Naive thymus-derived CD8-positive, alpha-beta T cell (primary cell): ENCODE measurements around the gene RSAD2. TPM values are rescaled to one million over a fixed set of nuclear protein-coding genes. Genes with fewer than 3 reads are reported as not detected.
"Not testable (repeated sequence)": the region's sequence is repeated elsewhere in the genome, so short reads cannot be mapped to it uniquely, and the experiment has no call there.

Source experiments
- ATAC-seq, 2 donors: fragments of 150-1000 bp; cut with Tn5 transposase in 1 of 2; sonication (Bioruptor Pico), chemical (Tn5 transposase) in 1 of 2; 1 replicate in 1 of 2; 2 replicates in 1 of 2; pipeline ENCODE4 v1.10.0; 2021; ENCODE audit warnings: mild to moderate bottlenecking in 2 of 2, moderate library complexity in 2 of 2
- POLR2A ChIA-PET: fragments of 350-600 bp; sonication (Branson Sonifier 250); formaldehyde crosslinking; loops from one replicate; lab custom pipeline; 2021; ENCODE audit warnings: antibody characterized with exemption; lab: Charles Lee
- DNase-seq, 10 donors: peaks; one replicate each; pipeline versions ENCODE4 v3.0.0 to v3.0.0-alpha.2; 2020 to 2022
- H3K27ac Mint-ChIP-seq, 10 donors: one replicate each; pipeline ENCODE4 v1.8.0; 2020 to 2022; ENCODE audit warnings: mild to moderate bottlenecking in 10 of 10, mixed read lengths in 10 of 10, moderate library complexity in 4 of 10, inconsistent platforms in 1 of 10
- H3K27me3 Mint-ChIP-seq, 5 donors: one replicate each; pipeline ENCODE4 v1.8.0; 2021 to 2022; ENCODE audit warnings: mixed read lengths in 5 of 5
- H3K36me3 Mint-ChIP-seq, 3 donors: one replicate each; pipeline ENCODE4 v1.8.0; 2020 to 2022; ENCODE audit warnings: mixed read lengths in 3 of 3, mild to moderate bottlenecking in 2 of 3, inconsistent platforms in 1 of 3
- H3K4me1 Mint-ChIP-seq, 4 donors: one replicate each; pipeline ENCODE4 v1.8.0; 2021 to 2022; ENCODE audit warnings: mixed read lengths in 4 of 4
- H3K4me3 Mint-ChIP-seq, 10 donors: one replicate each; pipeline ENCODE4 v1.8.0; 2020 to 2022; ENCODE audit warnings: mild to moderate bottlenecking in 10 of 10, mixed read lengths in 10 of 10, moderate library complexity in 6 of 10, inconsistent platforms in 1 of 10
- H3K9me3 Mint-ChIP-seq, 9 donors: one replicate each; pipeline ENCODE4 v1.8.0; 2020 to 2022; ENCODE audit warnings: mixed read lengths in 9 of 9, mild to moderate bottlenecking in 3 of 9, inconsistent platforms in 1 of 9, moderate library complexity in 1 of 9
- polyA plus RNA-seq, 3 donors: library from polyadenylated mRNA; unstranded; fragments of 300-500 nt; fragmentation: Illumina TruSeq; gene quantifications; one replicate each; pipeline ENCODE4 v1.2.3, GENCODE V29; 2021
- total RNA-seq, 8 experiments: library from RNA in 2 of 8; stranded (reverse) in 2 of 8; gene quantifications; one replicate each; pipeline ENCODE4 v1.2.3 and lab custom pipeline; 2021 to 2026

RSAD2 gene
- total and polyA plus RNA-seq, 5 experiments from 2014 or later, result 4.0 to 11.1 (median 5.2) TPM

DNA sequence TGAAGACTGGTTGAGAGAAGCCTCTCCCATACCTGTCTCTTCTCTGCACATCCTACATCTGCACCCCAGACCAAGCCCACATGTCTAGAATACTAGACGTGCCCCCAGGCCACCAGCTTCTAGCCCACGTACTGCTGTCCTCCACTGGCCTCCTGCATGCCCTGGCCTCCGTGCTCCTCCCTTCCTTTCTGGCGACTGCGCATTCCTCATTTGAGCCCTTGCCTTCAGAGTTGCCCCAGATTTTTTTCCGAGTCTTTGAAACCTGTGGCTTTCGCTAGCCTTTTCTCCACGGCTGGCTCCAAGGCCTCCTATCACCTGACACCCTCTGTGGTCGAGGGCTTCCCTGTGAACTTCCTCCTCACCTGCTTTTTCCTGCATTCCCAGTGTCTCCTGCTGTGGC is 50.9 kb downstream of the RSAD2 start:
- no peaks in the 10 kb centered on the region for H3K27me3 Mint-ChIP-seq
- H3K4me1 Mint-ChIP-seq, result peaks cover 52 to 93% (median 82%) of the 10 kb centered on the region in 4 donors
- H3K27ac Mint-ChIP-seq, result peak overlapping the region; percentile 51 to 90 (median 70)
- H3K4me3 Mint-ChIP-seq, result peak overlapping the region in 6 of 10 donors; percentile 23 to 64 (median 43)
- DNase-seq (no peak), ATAC-seq (no peak)
- POLR2A ChIA-PET, result no interaction called here
- H3K9me3 Mint-ChIP-seq, result peaks cover 0 to 14% (median 3%) of the 10 kb centered on the region in 9 donors
- peaks cover 14 to 36% (median 29%) of the 10 kb centered on the region in 3 donors for H3K36me3 Mint-ChIP-seq

DNA sequence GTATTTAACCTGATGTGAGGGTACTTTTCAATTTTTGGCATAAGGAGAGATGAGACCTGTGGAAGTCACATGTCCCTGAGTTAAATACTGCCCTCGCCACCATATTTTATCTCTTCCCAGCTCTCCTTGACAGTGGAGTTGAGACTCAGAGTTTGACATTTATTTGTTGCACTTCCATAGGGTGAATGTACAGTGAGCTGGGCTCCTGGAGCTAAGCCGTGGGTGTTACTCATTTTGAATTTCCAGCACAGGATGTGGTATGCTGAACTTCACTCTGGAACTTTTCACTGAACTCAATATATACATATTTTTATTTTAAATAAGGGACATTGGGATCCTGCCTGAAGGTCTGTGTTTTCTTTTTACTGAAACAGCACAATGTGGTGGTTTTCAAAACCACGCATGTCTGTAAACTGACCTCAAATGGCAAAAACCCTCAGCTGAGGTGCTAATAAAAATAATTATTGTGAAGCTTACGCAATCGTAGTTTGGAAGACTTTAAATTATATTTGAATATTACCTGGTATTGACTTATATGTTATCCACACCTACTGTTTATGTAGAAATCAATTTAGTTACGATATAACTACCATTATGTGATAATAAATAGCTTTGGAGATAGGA is 51.7 kb downstream of the RSAD2 start:
- Mint-ChIP-seq H3K36me3 (peaks cover 14 to 36% (median 26%) of the 10 kb centered on the region in 3 donors), H3K9me3 (peaks cover 0 to 14% (median 3%) of the 10 kb centered on the region in 9 donors), H3K4me3 (peak overlapping the region in 4 of 10 donors; percentile 19 to 64 (median 42)), H3K4me1 (peaks cover 46 to 93% (median 80%) of the 10 kb centered on the region in 4 donors), H3K27ac (peak overlapping the region in 9 of 10 donors; percentile 16 to 78 (median 64)), H3K27me3 (no peaks in the 10 kb centered on the region)
- POLR2A ChIA-PET, result interaction anchor here (1.5 kb wide), 1 partner anchor 19 kb away, joined by 4 read pairs; no protein-coding TSS in a partner anchor
- DNase-seq (no peak), ATAC-seq (peak in 1 of 2 donors; percentile 30)

DNA sequence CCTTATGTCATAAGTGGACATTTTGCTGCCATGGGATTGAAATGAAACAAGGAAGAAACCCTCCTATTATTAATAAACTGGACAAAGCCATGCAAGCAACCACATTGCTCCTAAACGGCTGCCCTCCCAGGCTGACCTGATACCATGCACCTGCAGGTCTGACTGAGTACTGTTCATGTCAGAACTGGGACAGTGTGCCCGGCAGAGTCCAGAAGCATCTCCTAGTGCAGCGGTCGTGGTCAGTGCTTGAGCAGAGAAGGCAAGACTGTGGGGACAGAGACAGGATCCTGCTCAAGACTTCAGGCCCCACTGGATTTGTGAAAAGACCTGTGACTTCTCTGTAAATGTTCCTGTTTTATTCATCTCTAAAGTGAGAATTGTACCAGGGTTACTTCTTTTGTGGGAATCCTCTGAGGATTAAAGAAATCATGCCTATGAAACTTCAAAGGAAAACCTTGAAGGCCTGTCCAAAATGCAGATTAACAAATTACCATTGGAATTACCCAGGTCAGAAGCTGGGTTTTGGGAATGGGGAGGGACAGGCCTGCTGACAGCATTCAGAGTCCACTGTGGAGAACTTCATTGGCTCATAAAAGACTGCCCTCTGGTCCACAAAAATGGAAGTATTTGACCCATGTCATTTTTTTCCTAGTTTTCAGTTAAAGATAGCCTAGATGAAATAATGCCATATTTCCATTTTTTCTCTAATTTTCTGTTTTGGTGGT is 53.5 kb downstream of the RSAD2 start:
- peaks cover 0 to 14% (median 4%) of the 10 kb centered on the region in 9 donors for H3K9me3 Mint-ChIP-seq
- peak overlapping the region in 3 of 10 donors; percentile 34 to 45 (median 39) for H3K27ac Mint-ChIP-seq
- H3K27me3 Mint-ChIP-seq, result no peaks in the 10 kb centered on the region
- peaks cover 14 to 39% (median 25%) of the 10 kb centered on the region in 3 donors for H3K36me3 Mint-ChIP-seq
- peaks cover 44 to 93% (median 79%) of the 10 kb centered on the region in 4 donors for H3K4me1 Mint-ChIP-seq
- POLR2A ChIA-PET, result no interaction called here
- ATAC-seq, result no peak
- no peak for DNase-seq
- H3K4me3 Mint-ChIP-seq, result peak overlapping the region in 1 of 10 donors; percentile 23

DNA sequence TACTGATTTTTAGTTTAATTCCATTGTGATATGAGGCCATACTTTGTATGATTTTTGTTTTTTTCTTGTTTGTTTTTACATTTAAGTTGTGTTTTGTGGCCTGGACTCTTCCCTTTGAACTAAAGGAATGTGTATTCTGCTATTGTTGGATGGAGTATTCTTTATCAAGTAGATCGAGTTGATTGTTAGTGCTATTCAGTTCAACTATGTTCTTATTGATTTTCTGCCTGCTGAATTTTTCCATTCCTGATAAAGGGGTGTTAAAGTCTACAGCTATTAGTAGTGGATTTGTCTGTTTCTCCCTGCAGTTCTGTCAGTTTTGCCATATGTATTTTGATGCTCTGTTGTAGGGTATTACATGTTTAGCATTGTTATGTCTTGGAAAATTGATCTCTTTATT is 54.2 kb downstream of the RSAD2 start:
- Mint-ChIP-seq H3K9me3 (peaks cover 0 to 14% (median 4%) of the 10 kb centered on the region in 9 donors), H3K36me3 (peaks cover 14 to 35% (median 24%) of the 10 kb centered on the region in 3 donors), H3K27ac (peak overlapping the region in 5 of 10 donors; percentile 5 to 68 (median 39)), H3K4me3 (peak overlapping the region in 2 of 10 donors; percentile 16 to 23), H3K27me3 (no peaks in the 10 kb centered on the region), H3K4me1 (peaks cover 42 to 93% (median 79%) of the 10 kb centered on the region in 4 donors)
- POLR2A ChIA-PET, result interaction anchor here (0.7 to 1.8 kb wide), 2 partner anchors 11 to 25 kb away, joined by 3 to 4 read pairs; no protein-coding TSS in a partner anchor
- DNase-seq, result no peak
- no peak for ATAC-seq

DNA sequence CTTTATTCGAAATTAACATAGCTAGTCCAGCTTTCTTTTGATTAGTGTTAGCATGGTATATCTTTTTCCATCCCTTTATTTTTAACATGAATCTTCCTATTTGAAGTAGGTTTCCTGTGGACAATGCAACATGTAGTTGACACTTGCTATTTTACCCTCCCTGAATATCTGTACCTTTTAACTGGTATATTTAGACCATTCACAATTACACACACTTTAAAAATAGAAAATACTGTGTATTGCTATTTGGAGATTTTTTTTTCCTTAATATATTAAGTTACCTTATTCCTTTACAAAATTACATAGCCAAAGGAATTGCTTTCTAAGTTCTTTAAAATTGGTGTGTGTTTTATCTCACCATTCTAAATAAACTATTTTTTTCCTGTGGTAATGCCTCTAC is 54.6 kb downstream of the RSAD2 start:
- POLR2A ChIA-PET, result interaction anchor here (0.7 to 1.8 kb wide), 3 partner anchors 11 to 25 kb away, joined by 3 to 4 read pairs (median 3); no protein-coding TSS in a partner anchor
- DNase-seq, result no peak
- H3K36me3 Mint-ChIP-seq, result peaks cover 14 to 33% (median 24%) of the 10 kb centered on the region in 3 donors
- H3K4me1 Mint-ChIP-seq, result peaks cover 38 to 91% (median 79%) of the 10 kb centered on the region in 4 donors
- peak overlapping the region in 3 of 10 donors; percentile 3 to 20 (median 5) for H3K27ac Mint-ChIP-seq
- no peaks in the 10 kb centered on the region for H3K27me3 Mint-ChIP-seq
- H3K4me3 Mint-ChIP-seq, result peak overlapping the region in 1 of 10 donors; percentile 14
- ATAC-seq, result no peak
- H3K9me3 Mint-ChIP-seq, result peaks cover 0 to 14% (median 4%) of the 10 kb centered on the region in 9 donors

DNA sequence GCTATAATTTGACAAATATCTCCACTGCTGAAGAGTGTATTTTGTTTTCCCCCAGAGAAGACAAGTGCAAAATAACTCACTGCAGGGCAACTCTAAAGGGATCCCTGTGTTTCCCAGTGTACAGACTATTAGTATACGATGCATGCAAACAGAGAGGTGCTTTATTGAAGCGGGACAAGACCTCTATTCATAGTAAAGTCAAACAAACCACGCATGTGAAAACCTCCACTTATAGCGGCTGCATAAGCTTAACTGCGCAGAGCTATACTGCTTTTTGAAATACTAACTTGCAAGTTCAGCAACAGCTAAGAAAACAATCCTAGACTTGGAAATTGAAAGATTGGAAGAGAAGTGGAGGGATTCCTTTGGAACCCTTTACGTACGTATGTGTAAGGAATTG is 55.3 kb downstream of the RSAD2 start:
- Mint-ChIP-seq H3K4me1 (peaks cover 38 to 91% (median 82%) of the 10 kb centered on the region in 4 donors), H3K36me3 (peaks cover 14 to 26% (median 23%) of the 10 kb centered on the region in 3 donors), H3K27ac (peak overlapping the region in 7 of 10 donors; percentile 3 to 76 (median 58)), H3K9me3 (peaks cover 0 to 14% (median 4%) of the 10 kb centered on the region in 9 donors), H3K4me3 (peak overlapping the region in 3 of 10 donors; percentile 3 to 20 (median 11)), H3K27me3 (no peaks in the 10 kb centered on the region)
- POLR2A ChIA-PET, result interaction anchor here (0.7 to 1.8 kb wide), 3 partner anchors 12 to 24 kb away, joined by 3 to 4 read pairs (median 3); no protein-coding TSS in a partner anchor
- ATAC-seq, result no peak
- no peak for DNase-seq

DNA sequence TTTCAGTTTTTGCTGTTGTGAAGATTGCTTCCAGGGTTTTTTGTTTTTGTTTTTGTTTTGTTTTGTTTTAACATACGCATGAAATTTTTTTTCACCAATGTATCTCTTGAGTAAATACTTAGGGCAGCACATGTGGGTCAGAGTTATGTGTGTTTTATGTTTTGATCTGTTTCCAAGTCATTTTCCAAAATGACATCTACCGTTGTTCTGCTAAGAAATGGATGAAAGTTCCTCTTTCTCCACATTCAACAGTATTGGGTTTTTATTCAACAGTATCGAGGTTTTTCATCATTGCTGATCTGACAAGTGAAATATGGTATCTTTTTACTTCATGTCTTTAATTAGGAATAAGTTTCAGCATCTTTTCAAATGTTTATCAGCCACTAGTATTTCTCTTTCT is 56.3 kb downstream of the RSAD2 start:
- Mint-ChIP-seq H3K27ac (peak overlapping the region in 8 of 10 donors; percentile 41 to 82 (median 70)), H3K9me3 (peaks cover 0 to 14% (median 3%) of the 10 kb centered on the region in 9 donors), H3K4me3 (peak overlapping the region in 7 of 10 donors; percentile 5 to 73 (median 57)), H3K36me3 (peaks cover 10 to 19% (median 12%) of the 10 kb centered on the region in 3 donors), H3K27me3 (no peaks in the 10 kb centered on the region), H3K4me1 (peaks cover 35 to 87% (median 77%) of the 10 kb centered on the region in 4 donors)
- DNase-seq (no peak), ATAC-seq (no peak)
- POLR2A ChIA-PET, result no interaction called here

DNA sequence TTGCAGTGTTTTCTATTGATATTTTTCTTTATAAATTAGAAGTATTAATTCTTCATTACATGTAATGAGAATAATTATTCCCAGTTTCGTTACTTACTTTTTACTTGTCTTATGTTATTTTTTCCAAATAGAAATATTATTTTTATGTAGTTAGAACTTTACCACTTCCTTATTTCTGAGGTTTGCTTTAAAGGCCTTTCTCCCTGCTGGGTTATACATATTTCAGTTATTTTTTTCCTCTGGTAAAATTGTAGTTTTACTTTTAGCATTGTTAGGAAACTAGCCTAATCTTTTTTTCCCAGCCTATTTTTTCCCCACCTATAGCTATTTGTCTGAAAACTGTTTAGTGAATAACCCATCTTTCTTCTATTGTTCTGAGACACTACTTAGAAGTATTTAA is 56.8 kb downstream of the RSAD2 start:
- DNase-seq (no peak), ATAC-seq (no peak)
- Mint-ChIP-seq H3K4me3 (peak overlapping the region in 6 of 10 donors; percentile 29 to 64 (median 42)), H3K4me1 (peaks cover 34 to 87% (median 77%) of the 10 kb centered on the region in 4 donors), H3K27ac (peak overlapping the region in 9 of 10 donors; percentile 14 to 75 (median 49)), H3K36me3 (peaks cover 10 to 19% (median 12%) of the 10 kb centered on the region in 3 donors), H3K27me3 (no peaks in the 10 kb centered on the region), H3K9me3 (peaks cover 0 to 14% (median 3%) of the 10 kb centered on the region in 9 donors)
- POLR2A ChIA-PET, result interaction anchor here (0.6 to 1.0 kb wide), 2 partner anchors 15 to 29 kb away, joined by 3 read pairs; no protein-coding TSS in a partner anchor

DNA sequence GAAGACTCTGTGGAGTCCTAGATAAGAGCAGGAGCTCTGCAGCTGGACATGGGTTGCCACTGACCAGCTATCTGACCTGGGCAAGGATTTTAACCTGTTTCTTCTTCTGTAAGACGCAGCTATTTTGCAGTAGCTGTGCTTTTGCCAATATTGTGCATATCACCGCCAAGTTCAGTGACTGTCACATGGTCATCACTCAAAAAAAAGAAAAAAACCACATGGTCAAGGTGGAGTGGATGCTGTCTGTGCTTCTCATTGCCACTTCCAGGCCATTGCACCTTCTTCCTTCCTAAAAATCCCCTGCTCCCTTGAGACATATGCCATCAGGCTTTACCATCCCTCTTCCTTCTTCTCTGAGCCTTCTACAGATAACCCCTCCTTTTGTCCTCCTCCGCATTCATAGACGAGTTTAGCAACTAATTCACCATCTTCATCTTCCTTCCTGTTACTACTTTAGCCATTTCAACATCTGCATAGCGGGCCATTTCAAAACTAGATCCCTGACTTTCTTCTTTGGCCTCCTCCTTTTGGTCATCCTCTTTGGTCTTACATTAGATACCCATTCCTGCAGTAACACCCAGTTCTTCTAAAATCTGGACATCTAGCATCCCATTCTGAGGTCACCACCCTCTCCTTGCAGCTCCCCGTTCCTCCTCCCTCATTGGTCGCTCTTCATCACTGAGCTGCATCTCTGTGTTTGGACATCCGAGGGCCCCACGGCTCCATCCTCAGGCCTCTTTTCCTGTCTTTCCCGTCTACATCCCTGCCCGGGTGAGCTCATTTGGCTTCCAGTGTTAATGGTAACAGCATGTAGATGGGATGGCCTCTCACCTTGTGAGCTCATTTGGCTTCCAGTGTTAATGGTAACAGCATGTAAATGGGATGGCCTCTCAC is 57.4 kb downstream of the RSAD2 start:
- Mint-ChIP-seq H3K9me3 (peaks cover 0 to 14% (median 3%) of the 10 kb centered on the region in 9 donors), H3K36me3 (peaks cover 10 to 19% (median 10%) of the 10 kb centered on the region in 3 donors), H3K27ac (peak overlapping the region in 9 of 10 donors; percentile 14 to 68 (median 50)), H3K4me1 (peaks cover 32 to 81% (median 74%) of the 10 kb centered on the region in 4 donors), H3K4me3 (peak overlapping the region in 7 of 10 donors; percentile 20 to 64 (median 39)), H3K27me3 (no peaks in the 10 kb centered on the region)
- DNase-seq (no peak), ATAC-seq (no peak)
- POLR2A ChIA-PET, result interaction anchor here (0.6 to 1.0 kb wide), 3 partner anchors 16 to 1745 kb away, joined by 3 to 4 read pairs (median 3); no protein-coding TSS in a partner anchor

DNA sequence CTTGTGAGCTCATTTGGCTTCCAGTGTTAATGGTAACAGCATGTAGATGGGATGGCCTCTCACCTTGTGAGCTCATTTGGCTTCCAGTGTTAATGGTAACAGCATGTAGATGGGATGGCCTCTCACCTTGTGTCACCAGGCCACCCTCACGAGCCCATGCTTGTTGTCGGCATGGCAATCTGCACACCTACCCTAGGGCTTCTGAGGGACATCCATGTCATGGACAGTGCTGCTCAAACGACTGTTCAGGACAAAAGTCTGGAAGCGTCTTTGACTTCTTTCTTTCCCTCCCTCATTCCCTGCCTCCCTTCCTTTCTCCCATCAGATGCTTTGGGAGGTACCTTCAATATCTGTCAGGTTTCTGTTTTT is 58.1 kb downstream of the RSAD2 start:
- not testable (repeated sequence) for ATAC-seq, DNase-seq, H3K27me3 Mint-ChIP-seq
- peaks cover 10 to 19% (median 11%) of the 10 kb centered on the region in 3 donors for H3K36me3 Mint-ChIP-seq
- H3K27ac Mint-ChIP-seq, result peak overlapping the region in 5 of 10 donors; percentile 3 to 76 (median 34)
- H3K4me3 Mint-ChIP-seq, result peak overlapping the region in 2 of 10 donors; percentile 15 to 45
- POLR2A ChIA-PET, result interaction anchor here (0.6 kb wide), 1 partner anchor 1745 kb away, joined by 4 read pairs; no protein-coding TSS in a partner anchor
- peaks cover 32 to 82% (median 74%) of the 10 kb centered on the region in 4 donors for H3K4me1 Mint-ChIP-seq
- H3K9me3 Mint-ChIP-seq, result peaks cover 0 to 14% (median 3%) of the 10 kb centered on the region in 9 donors

DNA sequence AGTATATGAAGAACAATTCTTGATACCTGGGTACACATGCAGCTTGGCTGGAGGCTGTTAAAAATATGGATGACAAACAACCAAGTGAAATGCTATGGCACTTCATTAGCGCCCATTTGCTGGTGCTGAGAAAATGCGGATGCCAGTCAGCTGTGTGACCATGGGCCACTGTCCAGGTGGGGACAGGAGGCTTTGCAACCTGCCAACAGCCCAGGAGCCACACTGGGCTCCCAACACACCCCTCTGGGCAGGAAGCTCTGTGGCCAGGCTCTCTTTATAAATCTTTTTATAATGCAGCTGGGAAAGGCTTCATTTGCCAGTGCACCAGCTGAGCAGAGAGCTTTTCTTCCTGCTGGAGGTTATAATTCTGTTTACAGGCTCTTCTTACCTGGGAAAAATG is 59.6 kb downstream of the RSAD2 start:
- H3K4me1 Mint-ChIP-seq, result peaks cover 39 to 84% (median 64%) of the 10 kb centered on the region in 4 donors
- POLR2A ChIA-PET, result interaction anchor here (1.1 kb wide), 1 partner anchor 12 kb away, joined by 3 read pairs; no protein-coding TSS in a partner anchor
- H3K4me3 Mint-ChIP-seq, result peak overlapping the region in 3 of 10 donors; percentile 8 to 42 (median 12)
- H3K36me3 Mint-ChIP-seq, result peaks cover under 1 to 18% (median 17%) of the 10 kb centered on the region in 3 donors
- H3K27ac Mint-ChIP-seq, result peak overlapping the region in 4 of 10 donors; percentile 32 to 62 (median 49)
- H3K27me3 Mint-ChIP-seq, result no peaks in the 10 kb centered on the region
- ATAC-seq (no peak), DNase-seq (no peak)
- H3K9me3 Mint-ChIP-seq, result peaks cover 0 to 4% (median 0%) of the 10 kb centered on the region in 9 donors
